H1 (cell line): ENCODE data around the gene SPSB3. TPM values are rescaled to one million over a fixed set of nuclear protein-coding genes. Genes with fewer than 3 reads are reported as not detected.

ENCODE experiments used
- CTCF ChIA-PET: fragments of 300-600 bp; sonication (Branson Sonifier 250); formaldehyde crosslinking; loops from one replicate; lab custom pipeline; 2021; ENCODE audit not compliant: partially characterized antibody; lab: Charles Lee
- POLR2A ChIA-PET: fragments of 300-600 bp; sonication (Branson Sonifier 250); formaldehyde crosslinking; loops from one replicate; lab custom pipeline; 2021; ENCODE audit warnings: inconsistent platforms; ENCODE audit not compliant: partially characterized antibody; lab: Charles Lee
- DNase-seq, 2 experiments: peaks; one replicate each; pipeline versions ENCODE4 v3.0.0 to v3.0.0-alpha.2; 2010 to 2022; ENCODE audit warnings: low spot score in 2 of 2, low read depth in 1 of 2, mixed read lengths in 1 of 2
- FAIRE-seq: peaks from 2 replicates; lab custom pipeline; 2011; peaks lifted over from hg19 to GRCh38; lab: Jason Lieb, UNC
- H2AFZ ChIP-seq: 2 replicates; pipeline ENCODE4 v1.8.1; 2012; ENCODE audit warnings: low read length, inconsistent platforms
- H2AK5ac ChIP-seq: 2 replicates; pipeline ENCODE4 v1.6.1; 2013; ENCODE audit warnings: low read depth, low read length
- H2BK120ac ChIP-seq: replicated peaks from 2 replicates; pipeline ENCODE3; 2013; ENCODE audit warnings: low read depth, low read length, inconsistent platforms
- H2BK12ac ChIP-seq: 2 replicates; pipeline ENCODE4 v1.6.1; 2013; ENCODE audit warnings: low read depth, low read length
- H2BK15ac ChIP-seq: 2 replicates; pipeline ENCODE4 v1.6.1; 2013; ENCODE audit warnings: low read length
- H2BK20ac ChIP-seq: 2 replicates; pipeline ENCODE4 v1.6.1; 2013; ENCODE audit warnings: low read length
- H2BK5ac ChIP-seq: 2 replicates; pipeline ENCODE4 v1.6.1; 2013; ENCODE audit warnings: low read depth, low read length
- H3K14ac ChIP-seq: 2 replicates; pipeline ENCODE4 v1.6.1; 2013; ENCODE audit warnings: inconsistent platforms; ENCODE audit not compliant: insufficient read length
- H3K18ac ChIP-seq: 2 replicates; pipeline ENCODE4 v1.6.1; 2013; ENCODE audit warnings: low read length; ENCODE audit errors: extremely low read depth
- H3K23ac ChIP-seq: 2 replicates; pipeline ENCODE4 v1.6.1; 2013; ENCODE audit warnings: inconsistent platforms; ENCODE audit not compliant: insufficient read length
- H3K23me2 ChIP-seq: 2 replicates; pipeline ENCODE4 v1.6.1; 2013; ENCODE audit warnings: low read depth, low read length
- H3K27ac ChIP-seq: 2 replicates; pipeline ENCODE4 v1.6.1; 2011; ENCODE audit warnings: low read depth, low read length, inconsistent platforms
- H3K27me3 ChIP-seq, 4 experiments: replicated peaks in 1 of 4; 1 replicate in 1 of 4; 2 replicates in 3 of 4; pipeline versions ENCODE4 v1.6.1 to v1.8.1; 2011 to 2013; ENCODE audit warnings: low read length in 3 of 4, mild to moderate bottlenecking in 3 of 4, inconsistent platforms in 2 of 4, mixed read lengths in 2 of 4, moderate library complexity in 1 of 4; ENCODE audit not compliant: control insufficient read depth in 3 of 4, insufficient read depth in 3 of 4; ENCODE audit errors: extremely low read depth in 1 of 4
- H3K36me3 ChIP-seq, 4 experiments: 2 replicates each; pipeline versions ENCODE4 v1.6.1 to v1.8.1; 2011 to 2013; ENCODE audit warnings: mild to moderate bottlenecking in 4 of 4, low read length in 3 of 4, moderate library complexity in 2 of 4, control low read depth in 1 of 4, inconsistent platforms in 1 of 4; ENCODE audit not compliant: insufficient read depth in 4 of 4, control insufficient read depth in 2 of 4
- H3K4ac ChIP-seq: replicated peaks from 2 replicates; pipeline ENCODE3; 2013; ENCODE audit warnings: low read length, low read depth, mixed read lengths, inconsistent platforms; ENCODE audit not compliant: insufficient read length
- H3K4me1 ChIP-seq, 4 experiments: replicated peaks in 1 of 4; 1 replicate in 1 of 4; 2 replicates in 3 of 4; pipeline versions ENCODE4 v1.6.1 to v1.8.1; 2011 to 2013; ENCODE audit warnings: low read length in 3 of 4, inconsistent platforms in 2 of 4, mixed read lengths in 1 of 4; ENCODE audit not compliant: insufficient read depth in 4 of 4, control insufficient read depth in 3 of 4
- H3K4me2 ChIP-seq, 2 experiments: 2 replicates each; pipeline versions ENCODE4 v1.6.1 to v1.8.1; 2011 to 2013; ENCODE audit warnings: low read depth in 2 of 2, low read length in 2 of 2, control low read depth in 1 of 2, inconsistent platforms in 1 of 2, mild to moderate bottlenecking in 1 of 2; ENCODE audit not compliant: insufficient read depth in 1 of 2
- H3K4me3 ChIP-seq, 4 experiments: fragments of 200-600, 300-600 bp in 1 of 4; sonication (generic), shearing (Covaris generic), sonication (Bioruptor Twin) in 1 of 4; 2 replicates each; pipeline versions ENCODE4 v1.5.1 to v1.8.1; 2011 to 2016; ENCODE audit warnings: low read length in 4 of 4, low read depth in 3 of 4, control low read depth in 2 of 4, inconsistent platforms in 2 of 4, mild to moderate bottlenecking in 2 of 4, mixed read lengths in 1 of 4, moderate library complexity in 1 of 4; ENCODE audit not compliant: insufficient read depth in 2 of 4; ENCODE audit errors: extremely low read depth in 1 of 4
- H3K56ac ChIP-seq: replicated peaks from 2 replicates; pipeline ENCODE3; 2013; ENCODE audit warnings: low read depth, mild to moderate bottlenecking, mixed read lengths, low read length, inconsistent platforms; ENCODE audit not compliant: insufficient read length
- H3K79me1 ChIP-seq: 2 replicates; pipeline ENCODE4 v1.6.1; 2013; ENCODE audit warnings: low read depth, low read length, control low read depth
- H3K79me2 ChIP-seq, 2 experiments: 2 replicates each; pipeline versions ENCODE4 v1.6.1 to v1.8.1; 2012 to 2013; ENCODE audit warnings: low read length in 2 of 2, mild to moderate bottlenecking in 2 of 2, inconsistent platforms in 1 of 2; ENCODE audit not compliant: insufficient read depth in 2 of 2, control insufficient read depth in 1 of 2
- H3K9ac ChIP-seq, 4 experiments: replicated peaks in 1 of 4; 1 replicate in 1 of 4; 2 replicates in 3 of 4; pipeline versions ENCODE4 v1.6.1 to v1.8.1; 2011 to 2013; ENCODE audit warnings: low read depth in 3 of 4, low read length in 3 of 4, control low read depth in 2 of 4, mild to moderate bottlenecking in 2 of 4, moderate library complexity in 2 of 4, inconsistent platforms in 1 of 4; ENCODE audit errors: extremely low read depth in 1 of 4
- H3K9me3 ChIP-seq, 2 experiments: 2 replicates each; pipeline versions ENCODE4 v1.6.1 to v1.8.1; 2012 to 2013; ENCODE audit warnings: mild to moderate bottlenecking in 2 of 2, moderate library complexity in 2 of 2, control low read depth in 1 of 2, inconsistent platforms in 1 of 2, low read depth in 1 of 2, low read length in 1 of 2, mixed read lengths in 1 of 2; ENCODE audit not compliant: insufficient read depth in 2 of 2
- H4K20me1 ChIP-seq, 2 experiments: replicated peaks in 1 of 2; 2 replicates each; pipeline versions ENCODE3 to v1.8.1; 2011 to 2013; ENCODE audit warnings: inconsistent platforms in 2 of 2, low read length in 2 of 2, mild to moderate bottlenecking in 1 of 2; ENCODE audit not compliant: insufficient read depth in 2 of 2, control insufficient read depth in 1 of 2
- H4K5ac ChIP-seq: 2 replicates; pipeline ENCODE4 v1.6.1; 2013; ENCODE audit warnings: low read length, low read depth, mixed read lengths, inconsistent platforms; ENCODE audit not compliant: insufficient read length
- H4K8ac ChIP-seq: 2 replicates; pipeline ENCODE4 v1.8.0; 2013; ENCODE audit warnings: mild to moderate bottlenecking, moderate library complexity, low read length, inconsistent platforms; ENCODE audit not compliant: insufficient read depth; ENCODE audit errors: extremely low read depth
- H4K91ac ChIP-seq: replicated peaks from 2 replicates; pipeline ENCODE3; 2013; ENCODE audit warnings: low read length, mixed read lengths, inconsistent platforms; ENCODE audit not compliant: insufficient read length
- BRCA1 ChIP-seq: IDR thresholded peaks from 2 replicates; pipeline ENCODE4 v1.6.1; 2012; ENCODE audit warnings: low read depth, low read length, improper control_type of control experiment
- CBX8 ChIP-seq: fragments of 300-800, 300-1000 bp; sonication (generic); IDR thresholded peaks from 2 replicates; pipeline ENCODE4 v1.7.1; 2016; ENCODE audit warnings: low read depth, low read length, borderline replicate concordance
- POLR2AphosphoS5 ChIP-seq: IDR thresholded peaks from 2 replicates; pipeline ENCODE4 v1.6.1; 2011; ENCODE audit warnings: low read depth, low read length
- SIRT6 ChIP-seq: IDR thresholded peaks from one replicate; pipeline ENCODE4 v1.7.1; 2012; ENCODE audit warnings: low read length, inconsistent platforms
- TCF12 ChIP-seq: IDR thresholded peaks from 2 replicates; pipeline ENCODE4 v1.6.1; 2011; ENCODE audit warnings: low read depth, mild to moderate bottlenecking, low read length
- WGBS, 2 experiments: shearing (Covaris generic) in 1 of 2; methylation state at CpG; one replicate each; pipeline versions ENCODE4 v1.1.6 to v1.1.7; 2013 to 2015; ENCODE audit warnings: low lambda C conversion rate in 2 of 2, mixed read lengths in 2 of 2, inconsistent platforms in 1 of 2, low coverage in 1 of 2, missing lambda C conversion rate in 1 of 2; ENCODE audit not compliant: insufficient replicate concordance in 2 of 2, insufficient coverage in 1 of 2, insufficient read length in 1 of 2; ENCODE audit errors: extremely low coverage in 1 of 2, missing lambda C conversion rate in 1 of 2; 5-methylcytosine and 5-hydroxymethylcytosine counted together
- polyA plus RNA-seq, 7 experiments: library from polyadenylated mRNA; depleted of rRNA in 3 of 7; stranded (reverse) in 5 of 7; unstranded in 2 of 7; fragments of >200 nt in 5 of 7; fragments of 200-250 nt in 2 of 7; gene quantifications; 1 replicate in 5 of 7; 2 replicates in 1 of 7; 4 replicates in 1 of 7; pipeline versions ENCODE4 v1.2.1 to v1.2.3, GENCODE V29; 2011 to 2013; ENCODE audit warnings: missing spikeins in 2 of 7, mixed read lengths in 2 of 7
- total RNA-seq: library from RNA; stranded (reverse); fragmentation: NEBNext Ultra II Directional; extraction: Animal tissue kit (Norgen Biotek cat#: 25700); gene quantifications from 2 replicates; pipeline ENCODE4 v1.2.1, GENCODE V29; 2021

The SPSB3 gene
- total and polyA plus RNA-seq, 2 of the 8 experiments (the other 6 are each of a cell fraction or from before 2014, with no cell fraction given): 22.5 to 37.8 TPM

DNA sequence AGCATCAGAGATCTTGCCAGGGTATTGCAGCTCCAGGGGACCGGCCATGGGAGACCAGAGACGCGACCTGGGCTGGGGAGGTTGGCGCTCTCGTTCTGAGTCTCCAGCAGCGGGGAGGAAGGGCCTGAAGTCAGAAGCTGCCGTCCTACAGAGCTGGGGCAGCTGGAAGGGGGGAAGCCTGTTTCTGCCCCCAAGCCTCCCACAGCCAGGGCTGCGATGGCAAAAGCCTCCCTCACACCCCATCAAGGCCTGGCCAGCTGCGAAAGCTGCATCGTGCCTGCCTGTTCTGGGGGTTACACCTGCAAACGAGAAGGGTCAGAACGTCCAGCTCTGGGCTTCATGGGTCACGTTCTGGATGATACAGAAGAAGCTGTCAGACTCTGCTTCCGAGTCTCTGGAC, 50.3 kb downstream of the SPSB3 start:
- Histone ChIP-seq H2BK120ac (no peak overlapping the region), H2BK5ac (no peak overlapping the region; the same call in 1 of the 2 replicates), H3K27me3 (no peaks in the 10 kb centered on the region), H3K4me1 (0 out of 7 replicates have a peak, but pooled peaks cover 0 to 2% (median 0%) of the 10 kb centered on the region in 4 experiments), H2BK12ac (no peak overlapping the region), H3K79me1 (peaks cover under 1% of the 10 kb centered on the region), H3K27ac (no peak overlapping the region), H3K18ac (no peak overlapping the region), H3K9ac (no peak overlapping the region), H4K20me1 (peaks cover 0 to 4% of the 10 kb centered on the region in 2 experiments), H3K56ac (no peak overlapping the region), H3K36me3 (peaks cover 0 to 21% (median 3%) of the 10 kb centered on the region in 4 experiments; a peak in 5 of 8 replicates), H2AFZ (no peak overlapping the region), H3K4me3 (no peak overlapping the region), H4K5ac (no peak overlapping the region), H2BK15ac (no peak overlapping the region), H3K14ac (no peak overlapping the region), H3K9me3 (peaks cover 25 to 28% of the 10 kb centered on the region in 2 experiments), H2AK5ac (no peak overlapping the region), H3K79me2 (no peaks in the 10 kb centered on the region), H3K4me2 (no peak overlapping the region), H2BK20ac (no peak overlapping the region), H4K8ac (no peak overlapping the region), H3K23ac (no peak overlapping the region), H4K91ac (no peak overlapping the region), H3K4ac (no peak overlapping the region), H3K23me2 (no peaks in the 10 kb centered on the region)
- no peak for DNase-seq
- POLR2A ChIA-PET: interaction anchor here (1.0 to 2.2 kb wide), 3 partner anchors 8 to 26 kb away, joined by 3 to 7 read pairs (median 4); partner anchors contain the start of gene MAPK8IP3
- CTCF ChIA-PET: interaction anchor here (0.7 to 1.6 kb wide), 5 partner anchors 12 to 38 kb away, joined by 3 to 7 read pairs (median 3); no protein-coding TSS in a partner anchor
- WGBS, 2 experiments: 94% methylated on average over 14 of the region's 14 CpGs; no CpG with 5 or more reads in 1 of the 2 experiments
- no peak for FAIRE-seq
- TF ChIP-seq TCF12 (no peak), SIRT6 (no peak), CBX8 (no peak), POLR2AphosphoS5 (no peak), BRCA1 (no peak)
